ENCODE results near the gene MYEF2.

DNA sequence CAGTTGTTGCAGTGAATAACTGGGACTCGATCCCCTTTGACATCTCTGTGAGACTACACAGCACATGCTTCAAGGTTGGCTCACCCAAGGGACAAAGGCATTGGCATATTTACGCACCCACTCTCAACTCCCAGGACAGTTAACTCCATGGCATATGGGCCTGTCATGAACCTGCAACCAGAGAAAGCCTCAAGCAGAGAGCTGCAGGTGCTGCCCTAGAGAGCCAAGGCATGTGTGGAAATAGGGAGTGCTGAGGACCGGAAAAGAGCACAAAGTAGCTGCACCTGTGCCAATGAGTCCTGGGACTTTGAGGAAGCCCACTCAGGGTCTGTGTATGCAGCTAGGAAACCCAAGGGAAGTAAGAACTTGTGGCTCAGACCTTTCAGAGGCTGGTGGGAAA, 90.3 kb downstream of the MYEF2 start:
- TF ChIP-seq POLR2AphosphoS5 (IDR thresholded peaks at IDR 0.05; ENCODE audit: low read depth, low read length) (no peak), POLR2A (IDR thresholded peaks at IDR 0.05; ENCODE audit: low read depth, low read length) (no peak), TAF1 (IDR thresholded peaks at IDR 0.05; ENCODE audit: borderline replicate concordance, low read depth, low read length) (no peak)
